IMR-90 (cell line): ENCODE results near the gene PPM1M. TPM values are rescaled to one million over a fixed set of nuclear protein-coding genes. Genes with fewer than 3 reads are reported as not detected.

Experiments
- ATAC-seq: fragments of 200-7000 bp; cut with Tn5 transposase; 2 replicates; pipeline ENCODE4 v1.9.1; 2020; ENCODE audit warnings: low read depth, mild to moderate bottlenecking, moderate library complexity
- BruUV-seq: library from RNA; stranded (reverse); fragments of 400-500 nt; replicated peaks from 2 replicates; lab custom pipeline; 2021; lab: Mats Ljungman, UMichigan
- CTCF ChIA-PET: fragments of 300-600 bp; formaldehyde crosslinking; extraction: SDS; loops from one replicate; lab custom pipeline; 2021; ENCODE audit warnings: antibody characterized with exemption; lab: Yijun Ruan, JAX
- POLR2A ChIA-PET: fragments of 300-600 bp; sonication (Branson Sonifier 250); formaldehyde crosslinking; loops from one replicate; lab custom pipeline; 2022; ENCODE audit warnings: antibody characterized with exemption; ENCODE audit not compliant: unreplicated experiment; lab: Charles Lee
- DNase-seq: peaks from one replicate; pipeline ENCODE4 v3.0.0; 2013
- H2AFZ ChIP-seq: replicated peaks from 2 replicates; pipeline ENCODE3; 2013; ENCODE audit warnings: low read length, mild to moderate bottlenecking; ENCODE audit not compliant: poor library complexity
- H2AK5ac ChIP-seq: 2 replicates; pipeline ENCODE4 v1.6.1; 2013; ENCODE audit warnings: low read depth, low read length, inconsistent platforms
- H2AK9ac ChIP-seq: replicated peaks from 2 replicates; pipeline ENCODE3; 2013; ENCODE audit warnings: mild to moderate bottlenecking, low read depth, low read length, moderate library complexity; ENCODE audit not compliant: poor library complexity
- H2BK120ac ChIP-seq: 2 replicates; pipeline ENCODE4 v1.6.1; 2013; ENCODE audit warnings: low read depth, low read length, inconsistent platforms
- H2BK15ac ChIP-seq: 3 replicates; pipeline ENCODE4 v1.6.1; 2013; ENCODE audit warnings: low read depth, low read length, inconsistent platforms
- H2BK20ac ChIP-seq: 2 replicates; pipeline ENCODE4 v1.6.1; 2013; ENCODE audit warnings: low read depth, mild to moderate bottlenecking, inconsistent platforms, low read length, moderate library complexity
- H2BK5ac ChIP-seq: 2 replicates; pipeline ENCODE4 v1.6.1; 2013; ENCODE audit warnings: mild to moderate bottlenecking, low read depth, low read length, inconsistent platforms; ENCODE audit not compliant: poor library complexity, severe bottlenecking
- H3K14ac ChIP-seq: replicated peaks from 2 replicates; pipeline ENCODE4 v1.6.1; 2013; ENCODE audit warnings: low read depth, low read length, inconsistent platforms
- H3K18ac ChIP-seq: 2 replicates; pipeline ENCODE4 v1.6.1; 2013; ENCODE audit warnings: low read depth, low read length, control low read depth
- H3K23ac ChIP-seq: 2 replicates; pipeline ENCODE4 v1.6.1; 2013; ENCODE audit warnings: low read depth, low read length, inconsistent platforms
- H3K27ac ChIP-seq: 2 replicates; pipeline ENCODE4 v1.5.1; 2013; ENCODE audit warnings: mild to moderate bottlenecking, control low read depth, low read length; ENCODE audit not compliant: insufficient read depth
- H3K27me3 ChIP-seq: 2 replicates; pipeline ENCODE4 v1.6.1; 2013; ENCODE audit warnings: low read length; ENCODE audit not compliant: control insufficient read depth, insufficient read depth
- H3K36me3 ChIP-seq: 2 replicates; pipeline ENCODE4 v1.6.1; 2013; ENCODE audit warnings: low read length, mixed read lengths; ENCODE audit not compliant: control insufficient read depth, insufficient read depth
- H3K4ac ChIP-seq: 2 replicates; pipeline ENCODE4 v1.6.1; 2013; ENCODE audit warnings: low read depth, low read length, inconsistent platforms
- H3K4me1 ChIP-seq: 2 replicates; pipeline ENCODE4 v1.6.1; 2013; ENCODE audit warnings: low read length, mixed read lengths; ENCODE audit not compliant: control insufficient read depth, insufficient read depth
- H3K4me2 ChIP-seq: 2 replicates; pipeline ENCODE4 v1.6.1; 2013; ENCODE audit warnings: low read depth, mild to moderate bottlenecking, control low read depth, low read length, moderate library complexity
- H3K4me3 ChIP-seq: 2 replicates; pipeline ENCODE4 v1.5.1; 2013; ENCODE audit warnings: low read depth, mild to moderate bottlenecking, control low read depth, low read length, moderate library complexity; ENCODE audit not compliant: insufficient read depth
- H3K56ac ChIP-seq: 2 replicates; pipeline ENCODE4 v1.6.1; 2013; ENCODE audit warnings: low read length, inconsistent platforms; ENCODE audit not compliant: insufficient read depth; ENCODE audit errors: extremely low read depth
- H3K79me1 ChIP-seq, 2 experiments: 2 replicates each; pipeline ENCODE4 v1.6.1; 2013; ENCODE audit warnings: low read length in 2 of 2, inconsistent platforms in 1 of 2, low read depth in 1 of 2
- H3K9ac ChIP-seq: 2 replicates; pipeline ENCODE4 v1.6.1; 2013; ENCODE audit warnings: low read depth, low read length, control low read depth
- H3K9me1 ChIP-seq: 2 replicates; pipeline ENCODE4 v1.6.1; 2013; ENCODE audit warnings: low read length, inconsistent platforms; ENCODE audit not compliant: insufficient read depth
- H3K9me3 ChIP-seq: 2 replicates; pipeline ENCODE4 v1.6.1; 2013; ENCODE audit warnings: low read length; ENCODE audit not compliant: control insufficient read depth, insufficient read depth
- H4K20me1 ChIP-seq: 2 replicates; pipeline ENCODE4 v1.6.1; 2013; ENCODE audit warnings: low read length, inconsistent platforms; ENCODE audit not compliant: insufficient read depth
- H4K5ac ChIP-seq: 2 replicates; pipeline ENCODE4 v1.6.1; 2013; ENCODE audit warnings: mild to moderate bottlenecking, low read depth, low read length, control low read depth
- H4K8ac ChIP-seq, 2 experiments: 2 replicates each; pipeline ENCODE4 v1.6.1; 2013; ENCODE audit warnings: low read depth in 2 of 2, low read length in 2 of 2, control low read depth in 1 of 2, inconsistent platforms in 1 of 2
- H4K91ac ChIP-seq: 2 replicates; pipeline ENCODE4 v1.6.1; 2013; ENCODE audit warnings: low read depth, low read length, inconsistent platforms; ENCODE audit not compliant: insufficient read depth
- CEBPB ChIP-seq: IDR thresholded peaks from 2 replicates; pipeline ENCODE4 v1.6.1; 2012; ENCODE audit warnings: low read depth, low read length, improper control_type of control experiment
- CHD1 ChIP-seq: IDR thresholded peaks from 2 replicates; pipeline ENCODE4 v1.6.1; 2012; ENCODE audit warnings: low read depth, low read length, improper control_type of control experiment
- FOS ChIP-seq: fragments of 150-350 bp; IDR thresholded peaks from 2 replicates; pipeline ENCODE4 v1.6.1; 2016; ENCODE audit warnings: low read depth, low read length
- MAFK ChIP-seq: IDR thresholded peaks from 2 replicates; pipeline ENCODE4 v1.6.1; 2012; ENCODE audit warnings: low read depth, low read length, improper control_type of control experiment
- MAZ ChIP-seq: IDR thresholded peaks from 2 replicates; pipeline ENCODE4 v1.6.1; 2012; ENCODE audit warnings: low read depth, mild to moderate bottlenecking, low read length, improper control_type of control experiment, moderate library complexity, borderline replicate concordance
- MXI1 ChIP-seq: IDR thresholded peaks from 2 replicates; pipeline ENCODE4 v1.6.1; 2012; ENCODE audit warnings: low read depth, mild to moderate bottlenecking, low read length, moderate library complexity, borderline replicate concordance
- NFE2L2 ChIP-seq: fragments of 150-350 bp; IDR thresholded peaks from 2 replicates; pipeline ENCODE4 v1.6.1; 2016; ENCODE audit warnings: low read depth, mild to moderate bottlenecking, low read length
- POLR2A ChIP-seq: IDR thresholded peaks from 2 replicates; pipeline ENCODE4 v1.6.1; 2012; ENCODE audit warnings: mild to moderate bottlenecking, low read depth, low read length
- RAD21 ChIP-seq: IDR thresholded peaks from 2 replicates; pipeline ENCODE4 v1.6.1; 2012; ENCODE audit warnings: low read length, improper control_type of control experiment
- RCOR1 ChIP-seq: IDR thresholded peaks from 2 replicates; pipeline ENCODE4 v1.6.1; 2012; ENCODE audit warnings: mild to moderate bottlenecking, low read length, improper control_type of control experiment; ENCODE audit not compliant: insufficient replicate concordance
- WGBS, 2 experiments: methylation state at CpG; one replicate each; pipeline versions ENCODE4 v1.1.5 to v1.1.7; 2013; ENCODE audit warnings: missing lambda C conversion rate in 2 of 2; ENCODE audit not compliant: insufficient read length in 1 of 2; ENCODE audit errors: extremely low coverage in 2 of 2; 5-methylcytosine and 5-hydroxymethylcytosine counted together
- dilution Hi-C: fragments of 300-500 bp; cut with HindIII; formaldehyde crosslinking; loops from one replicate; pipeline ENCODE4 v1.14.3; 2018; ENCODE audit warnings: low sequenced_read_pairs; ENCODE audit not compliant: unreplicated experiment
- in situ Hi-C: fragments of 300-500 bp; cut with MboI; formaldehyde crosslinking; loops from 3 replicates; pipeline ENCODE4 v1.14.3; 2019; ENCODE audit warnings: low sequenced_read_pairs, inconsistent platforms, mixed read lengths
- intact Hi-C: fragments of 100-400 bp; cut with micrococcal nuclease; formaldehyde crosslinking; loops from 2 replicates; pipeline ENCODE4 v1.10.0; 2022
- polyA plus RNA-seq, 3 experiments: library from polyadenylated mRNA; depleted of rRNA; stranded (reverse); fragments of >200 nt; gene quantifications; 2 replicates each; pipeline ENCODE4 v1.2.3, GENCODE V29; 2012; ENCODE audit warnings: low replicate concordance in 1 of 3
- total RNA-seq: library from RNA; depleted of rRNA; stranded (reverse); fragments of >200 nt; gene quantifications from 2 replicates; pipeline ENCODE4 v1.2.3, GENCODE V29; 2012

Gene PPM1M
- total and polyA plus RNA-seq, 2 of the 4 experiments (the other 2 are of a cell fraction): 12.2 to 18.1 TPM

- in situ Hi-C loops (no loop called here), intact Hi-C loops (no loop called here), dilution Hi-C loops (no loop called here)
- H3K4me2 ChIP-seq: no peak overlapping the region
- no peak overlapping the region for H3K9ac ChIP-seq
- no peak overlapping the region for H3K56ac ChIP-seq
- H3K9me1 ChIP-seq: no peaks in the 10 kb centered on the region
- peaks cover 62% of the 10 kb centered on the region for H3K36me3 ChIP-seq
- no peak for TF ChIP-seq CEBPB
- no peak for TF ChIP-seq CHD1
- no peak for TF ChIP-seq MAFK
- TF ChIP-seq RAD21: no peak
- no peak for TF ChIP-seq NFE2L2
- no peak for TF ChIP-seq MXI1
- TF ChIP-seq RCOR1: no peak
- no peak for TF ChIP-seq POLR2A
- TF ChIP-seq FOS: no peak
- TF ChIP-seq MAZ: no peak
- no CpG with 5 or more reads among the region's 1 CpG for WGBS, 2 experiments
- no peak overlapping the region for H2AK9ac ChIP-seq
- ChIA-PET CTCF (interaction anchor here (1.3 kb wide), 1 partner anchor 13 kb away, joined by 3 read pairs; the partner anchor contains the start of gene PPM1M), POLR2A (no interaction called here)
- H3K79me1 ChIP-seq: peaks cover 16 to 61% of the 10 kb centered on the region in 2 experiments
- H3K23ac ChIP-seq: no peak overlapping the region
- no peak overlapping the region for H2BK120ac ChIP-seq
- ATAC-seq (no peak), DNase-seq (no peak)
- no peak overlapping the region for H2BK15ac ChIP-seq
- peaks cover 17% of the 10 kb centered on the region; the same call in 1 of the 2 replicates for H4K20me1 ChIP-seq
- no peak overlapping the region for H3K4me3 ChIP-seq
- H4K8ac ChIP-seq: no peak overlapping the region
- no peak overlapping the region for H2AFZ ChIP-seq
- 0 out of 2 replicates have a peak, but pooled peaks cover 2% of the 10 kb centered on the region for H3K4me1 ChIP-seq
- no peak overlapping the region for H3K4ac ChIP-seq
- no peak overlapping the region for H2BK5ac ChIP-seq
- H2AK5ac ChIP-seq: no peak overlapping the region
- H3K18ac ChIP-seq: no peak overlapping the region
- H3K14ac ChIP-seq: no peak overlapping the region
- H4K5ac ChIP-seq: no peak overlapping the region
- no peak overlapping the region for H4K91ac ChIP-seq
- no TSS peak for BruUV-seq
- no peak overlapping the region for H3K27ac ChIP-seq
- H3K27me3 ChIP-seq: no peaks in the 10 kb centered on the region
- H3K9me3 ChIP-seq: no peaks in the 10 kb centered on the region
- H2BK20ac ChIP-seq: no peak overlapping the region
Observed at GRCh38 chr3:52259035-52259434, 13.5 kb downstream of the PPM1M start.
